GM19438 (cell line): ENCODE measurements around the gene ICE1.
"Not testable (repeated sequence)": the region's sequence is repeated elsewhere in the genome, so short reads cannot be mapped to it uniquely, and the experiment has no call there.

Experiments used
- ATAC-seq: cut with Tn5 transposase; IDR thresholded peaks from one replicate; pipeline ENCODE4 v1.9.1; 2021; ENCODE audit warnings: low read depth; ENCODE audit not compliant: unreplicated experiment

The ICE1 gene

DNA sequence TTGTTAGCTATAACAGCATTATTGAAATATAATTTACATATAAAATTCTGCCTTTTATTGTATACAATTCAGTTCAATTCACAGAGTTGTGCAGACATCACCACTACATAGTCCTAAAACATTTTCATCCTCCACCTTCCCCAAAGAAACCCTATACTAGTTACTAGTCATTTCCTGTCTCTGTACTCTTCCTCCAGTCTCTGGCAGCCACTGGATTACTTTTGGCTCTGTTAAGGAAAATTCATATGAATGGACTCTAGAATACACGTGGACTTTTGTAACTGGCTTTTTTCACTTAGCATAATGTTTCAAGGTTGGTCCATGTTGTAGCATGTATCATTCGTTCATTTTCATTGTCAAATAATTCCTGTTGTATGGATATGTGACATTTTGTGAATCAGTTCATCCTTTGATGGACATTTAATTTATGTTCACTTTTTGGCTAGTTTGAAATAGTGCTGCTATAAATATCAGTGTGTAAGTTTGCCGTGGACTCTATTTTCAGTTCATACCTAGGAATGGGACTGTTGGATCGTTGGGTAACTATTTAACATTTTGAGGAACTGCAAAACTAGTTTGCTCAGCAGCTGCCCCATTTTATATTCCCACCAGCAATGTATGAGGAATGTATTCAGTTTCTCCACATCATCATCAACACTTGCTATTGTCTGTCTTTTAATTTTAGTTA lies 9.7 kb downstream of the ICE1 start:
- no peak for ATAC-seq

DNA sequence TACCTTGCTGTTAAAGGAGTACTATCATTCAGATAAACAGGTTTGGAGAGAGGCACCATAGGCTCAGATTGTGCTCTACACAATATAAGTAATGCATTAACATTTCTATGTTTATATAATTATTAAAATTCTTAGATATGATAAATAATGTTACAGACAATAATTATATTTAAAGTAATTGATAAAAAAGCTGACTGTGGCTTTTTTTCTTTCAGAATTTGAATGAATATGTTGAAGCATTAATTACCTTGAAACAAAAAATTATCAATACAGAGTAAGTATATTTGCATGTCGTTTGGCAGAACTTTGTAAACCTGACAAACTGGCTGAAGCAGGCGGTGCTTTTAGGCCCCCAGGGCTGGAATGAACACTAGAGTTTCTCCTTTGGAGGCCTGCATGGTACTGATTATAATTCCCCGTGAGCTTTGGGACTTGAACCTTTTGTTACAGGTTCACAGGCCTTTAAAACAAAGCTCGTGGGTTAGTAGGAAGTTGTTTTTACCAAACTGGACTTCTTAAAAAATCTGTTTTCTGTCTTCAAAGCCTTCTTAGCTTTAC lies 13.8 kb downstream of the ICE1 start:
- no peak for ATAC-seq

DNA sequence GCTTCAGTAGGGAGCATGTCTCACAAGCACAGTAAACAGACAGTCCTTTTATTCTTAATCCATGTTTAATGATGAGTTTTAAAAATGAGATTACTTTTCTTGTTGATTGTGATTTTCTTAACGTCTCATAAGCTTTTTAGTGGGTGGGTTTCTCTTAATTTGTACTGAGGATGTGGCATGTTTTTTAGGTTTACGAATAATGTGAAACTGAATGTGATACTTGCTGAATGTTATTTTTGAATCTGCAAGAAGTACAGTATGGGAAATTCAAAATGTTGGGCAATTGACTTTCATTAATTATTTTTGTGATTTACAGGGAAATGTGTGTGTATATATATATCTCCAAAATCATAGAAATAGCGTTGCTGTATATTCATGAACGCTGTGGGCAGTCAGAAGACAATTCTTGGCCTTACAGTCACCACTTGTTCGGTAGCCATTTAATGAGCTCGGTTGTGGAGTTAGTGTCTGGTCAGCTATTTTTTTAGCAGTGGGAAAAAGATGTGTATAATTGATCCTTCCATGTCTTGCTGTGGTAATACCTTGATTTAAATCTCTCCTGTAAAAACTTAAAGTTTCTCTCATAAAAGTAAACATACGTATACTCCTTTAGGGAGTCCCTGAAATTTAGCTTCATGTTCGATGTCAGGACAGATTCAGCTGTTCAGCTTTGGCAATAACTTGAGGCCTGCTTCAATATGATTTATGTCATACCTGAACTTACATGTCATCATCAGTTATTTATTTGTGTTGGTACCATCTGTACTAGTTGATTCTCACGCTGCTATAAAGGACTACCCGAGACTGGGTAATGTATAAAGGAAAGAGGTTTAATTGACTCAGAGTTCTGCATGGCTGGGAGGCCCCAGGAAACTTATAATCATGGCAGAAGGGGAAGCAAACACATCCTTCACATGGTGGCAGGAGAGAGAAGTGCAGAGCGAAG lies 15.0 kb downstream of the ICE1 start:
- no peak for ATAC-seq

DNA sequence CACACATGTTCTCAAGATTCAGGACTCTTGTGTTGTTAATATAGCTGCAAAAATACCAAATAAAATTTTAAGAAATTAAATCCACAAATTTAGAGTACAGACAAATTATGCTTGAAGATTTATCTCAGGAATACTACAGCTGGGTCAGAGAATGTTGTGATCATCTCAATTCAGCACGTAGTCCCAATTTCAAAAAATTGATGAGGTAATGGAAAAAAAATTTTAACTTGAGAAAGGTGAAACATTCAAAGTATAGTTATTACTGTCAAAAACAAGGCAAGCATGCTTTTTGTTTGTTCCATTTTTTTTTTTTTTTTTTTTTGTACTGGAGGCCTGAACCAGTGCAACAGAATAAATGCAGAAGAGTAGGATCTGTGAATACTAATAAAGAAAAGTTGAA lies 29.4 kb downstream of the ICE1 start:
- no peak for ATAC-seq

GRCh38 chr5:5453131-5453530 lies 30.7 kb downstream of the ICE1 start:
- no peak for ATAC-seq

DNA sequence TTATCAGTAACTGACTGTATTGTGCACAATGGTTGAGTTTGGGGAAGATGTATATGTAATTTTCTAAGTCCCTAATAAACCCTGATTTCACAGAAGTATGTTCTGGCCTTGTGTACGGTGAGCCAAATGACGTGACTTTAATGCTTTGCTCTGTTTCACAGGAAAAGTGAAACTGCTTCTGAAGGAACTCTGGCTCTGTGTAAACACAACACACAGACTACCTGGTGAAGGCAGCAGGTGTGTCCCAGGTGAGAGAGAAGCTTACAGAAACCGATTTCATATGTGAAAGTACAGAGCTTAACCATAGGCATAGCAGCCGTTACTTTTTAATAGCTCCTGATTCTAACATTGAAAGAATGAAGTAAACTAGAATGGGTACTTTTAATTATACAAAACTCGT lies 31.9 kb downstream of the ICE1 start:
- no peak for ATAC-seq

- ATAC-seq: no peak
Observed at GRCh38 chr5:5456858-5457257, 34.4 kb downstream of the ICE1 start.

GRCh38 chr5:5460311-5460710 lies 37.8 kb downstream of the ICE1 start:
- ATAC-seq: no peak

DNA sequence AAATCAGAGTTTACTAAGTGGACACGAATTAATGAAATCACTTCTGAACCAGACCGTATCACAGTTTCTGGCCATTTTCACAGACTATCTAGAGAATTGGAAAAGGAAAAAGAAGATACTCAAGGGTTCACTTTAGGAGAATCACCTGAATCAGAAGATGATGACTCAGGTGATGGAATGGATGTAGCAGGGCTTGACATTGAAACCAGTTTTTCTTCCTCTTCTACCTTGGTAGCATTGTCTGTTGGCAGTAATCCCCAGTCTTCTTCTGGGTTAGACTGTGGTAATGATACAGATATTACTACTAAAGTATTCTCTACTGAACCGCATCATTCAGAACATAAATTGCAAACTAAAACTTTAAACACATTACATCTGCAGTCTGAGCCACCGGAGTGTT lies 38.5 kb downstream of the ICE1 start:
- ATAC-seq: no peak

DNA sequence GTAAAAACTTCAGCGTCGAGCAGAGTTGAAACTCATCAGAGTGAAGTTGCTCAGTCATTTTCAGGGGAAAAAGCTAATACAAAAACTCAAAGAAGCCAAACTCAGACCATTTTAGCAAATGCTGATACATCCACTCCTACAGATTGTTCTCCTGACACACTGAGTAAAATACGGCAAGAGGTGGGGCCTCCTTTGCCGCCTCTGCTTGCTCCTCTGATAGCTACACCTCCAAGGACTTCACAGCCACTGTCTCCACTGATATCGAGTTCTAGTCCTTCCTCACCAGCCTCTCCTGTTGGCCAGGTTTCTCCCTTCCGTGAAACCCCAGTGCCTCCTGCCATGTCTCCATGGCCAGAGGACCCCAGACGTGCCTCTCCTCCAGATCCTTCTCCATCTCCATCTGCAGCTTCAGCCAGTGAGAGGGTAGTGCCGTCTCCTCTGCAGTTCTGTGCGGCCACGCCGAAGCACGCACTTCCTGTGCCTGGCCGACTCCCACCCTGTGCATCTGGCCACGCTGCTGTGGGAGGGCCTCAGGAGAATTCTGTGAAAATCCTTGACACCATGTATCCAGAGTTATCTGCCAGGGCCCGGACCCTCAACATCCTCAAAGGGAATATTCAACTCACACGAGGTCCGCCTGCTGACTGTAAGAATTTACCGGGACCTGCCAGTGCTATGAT lies 41.7 kb downstream of the ICE1 start:
- ATAC-seq: no peak

- ATAC-seq: no peak
Observed at GRCh38 chr5:5466227-5466626, 43.8 kb downstream of the ICE1 start.

DNA sequence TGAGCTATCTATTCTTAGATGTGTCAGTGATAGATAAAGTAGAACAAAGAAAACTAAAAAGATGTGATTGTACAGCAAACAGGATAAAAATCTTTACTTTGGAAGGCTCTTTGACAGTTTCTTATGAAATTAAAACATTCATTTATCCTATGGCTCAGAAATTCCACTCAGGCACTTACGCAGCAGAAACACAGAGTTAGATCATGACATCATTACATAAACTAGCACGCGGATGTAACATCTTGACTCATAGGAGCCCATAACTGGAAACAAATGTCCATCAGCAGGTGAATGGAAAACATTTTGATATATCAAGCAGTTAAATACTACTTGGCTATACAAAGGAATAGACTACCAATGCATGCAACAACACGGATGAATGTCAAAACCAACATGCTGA lies 45.3 kb downstream of the ICE1 start:
- ATAC-seq: no peak

DNA sequence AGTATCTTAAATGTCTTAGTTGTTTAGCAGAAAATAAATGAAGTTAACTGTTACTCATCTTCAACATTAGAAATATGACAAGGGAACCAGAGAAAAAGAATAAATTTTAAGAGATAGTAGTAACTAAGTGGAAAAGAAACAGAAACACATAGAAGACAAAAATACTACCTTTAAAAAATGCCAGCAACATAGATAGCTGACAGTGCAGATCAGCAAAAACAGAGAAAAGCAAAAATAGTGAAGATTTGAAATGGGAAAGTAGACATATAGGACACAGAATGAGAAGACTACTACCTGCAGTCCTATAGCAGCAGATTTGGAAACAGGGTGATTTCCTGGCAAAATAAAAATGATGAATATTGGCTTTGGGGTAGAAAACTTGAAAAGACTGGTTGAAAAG lies 48.5 kb downstream of the ICE1 start:
- no peak for ATAC-seq

- no peak for ATAC-seq
Observed at GRCh38 chr5:5473226-5473625, 50.7 kb downstream of the ICE1 start.

DNA sequence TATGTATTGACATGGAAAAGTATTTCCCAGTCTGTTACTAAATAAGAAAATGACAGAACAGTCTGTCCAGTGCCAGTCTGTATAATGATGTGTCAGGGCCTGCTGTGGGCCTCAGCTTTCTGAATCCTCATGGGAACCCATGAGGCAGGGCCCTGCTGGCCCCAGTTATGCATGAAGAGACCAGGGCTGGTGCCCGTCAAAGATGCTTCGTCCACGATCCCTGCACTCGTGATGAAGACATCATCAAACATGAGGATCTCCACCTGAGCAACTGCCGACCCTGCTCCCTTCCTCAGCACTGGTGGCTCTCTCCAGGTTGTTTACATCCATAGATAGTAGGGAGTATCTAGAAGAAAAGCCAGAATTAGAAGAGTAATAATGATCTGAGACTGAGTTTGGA lies 52.5 kb downstream of the ICE1 start:
- ATAC-seq: no peak

- no peak for ATAC-seq
Observed at GRCh38 chr5:5475975-5476374, 53.5 kb downstream of the ICE1 start.

DNA sequence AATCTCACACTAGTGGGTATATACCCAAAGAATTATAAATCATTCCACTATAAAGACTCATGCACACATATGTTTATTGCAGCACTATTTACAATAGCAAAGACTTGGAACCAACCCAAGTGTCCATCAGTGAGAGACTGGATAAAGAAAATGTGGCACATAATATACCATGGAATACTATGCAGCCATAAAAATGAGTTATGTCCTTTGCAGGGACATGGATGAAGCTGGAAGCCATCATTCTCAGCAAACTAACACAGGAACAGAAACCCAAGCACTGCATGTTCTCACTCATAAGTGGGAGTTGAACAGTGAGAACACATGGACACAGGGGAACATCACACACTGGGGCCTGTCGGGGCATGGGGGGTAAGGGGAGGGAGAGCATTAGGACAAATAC lies 57.1 kb downstream of the ICE1 start:
- ATAC-seq: not testable (repeated sequence)

DNA sequence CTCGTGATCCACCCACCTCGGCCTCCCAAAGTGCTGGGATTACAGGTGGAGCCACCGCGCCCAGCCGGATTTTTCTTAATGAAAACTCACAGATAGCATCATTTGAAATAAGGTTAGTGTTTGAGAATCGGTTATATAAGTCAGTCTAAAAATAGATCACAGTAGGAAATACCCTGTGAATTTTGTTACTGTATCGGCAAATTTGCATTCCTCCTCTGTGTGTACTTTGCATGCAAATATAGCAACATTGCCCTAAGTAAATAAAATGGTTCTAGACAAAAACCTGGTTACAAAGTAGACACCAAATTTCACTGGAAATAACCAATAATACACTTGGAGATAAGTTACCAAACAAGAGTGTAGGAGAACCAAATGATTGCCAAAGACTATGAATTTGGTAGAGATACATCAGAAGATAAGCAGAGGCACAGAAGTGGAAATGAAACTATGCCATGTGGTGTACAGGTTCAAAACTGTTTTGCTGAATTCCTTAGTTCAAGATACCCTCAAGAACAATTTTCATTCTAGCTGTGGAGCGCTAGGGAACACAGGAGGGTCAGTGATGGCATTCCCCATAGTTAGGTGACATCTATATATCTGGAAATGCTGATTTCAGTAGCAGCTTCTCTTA lies 58.1 kb downstream of the ICE1 start:
- no peak for ATAC-seq

DNA sequence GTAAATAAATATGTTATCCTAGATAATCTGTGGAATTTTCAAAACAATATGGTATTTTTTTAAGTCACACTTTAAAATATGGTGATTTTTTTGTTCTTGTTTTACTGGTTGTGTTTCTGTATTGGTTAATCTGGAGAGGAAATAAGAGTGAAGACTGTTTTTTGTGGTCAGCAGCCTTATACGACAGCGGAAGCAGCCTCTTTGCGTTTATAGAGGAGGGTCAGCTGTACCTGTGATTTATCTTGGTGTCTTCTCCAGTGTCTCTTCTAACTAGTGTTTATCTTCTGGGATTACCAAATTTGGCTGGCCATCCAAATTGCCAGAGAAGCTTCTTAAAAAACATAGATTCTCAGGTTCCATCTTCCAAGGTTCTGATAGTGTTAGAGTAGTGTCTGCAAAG lies 58.7 kb downstream of the ICE1 start:
- ATAC-seq: no peak

DNA sequence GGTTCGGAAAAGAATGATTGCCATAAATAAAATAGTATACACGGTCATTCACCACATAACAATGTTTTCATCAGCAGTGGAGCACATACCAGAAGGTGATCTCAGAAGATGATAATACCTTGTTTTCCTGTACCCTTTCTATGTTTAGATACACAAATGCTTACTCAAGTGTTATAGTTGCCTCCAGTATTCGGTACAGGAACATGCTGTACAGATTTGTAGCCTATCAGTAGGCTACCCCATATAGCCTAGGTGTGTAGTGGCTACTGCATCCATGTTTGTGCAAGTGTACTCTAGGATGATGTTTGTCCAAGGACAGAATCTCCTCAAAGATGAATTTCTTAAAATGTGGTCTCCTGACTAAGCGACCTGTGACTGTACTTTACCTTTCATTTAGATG lies 59.2 kb downstream of the ICE1 start:
- ATAC-seq: no peak

- no peak for ATAC-seq
Observed at GRCh38 chr5:5483350-5483749, 60.9 kb downstream of the ICE1 start.
